Epithelial cell of proximal tubule (primary cell): Measurements from ENCODE around the gene LEMD3. TPM values are rescaled to one million over a fixed set of nuclear protein-coding genes. Genes with fewer than 3 reads are reported as not detected.

Experiments
- DNase-seq: peaks from one replicate; pipeline ENCODE4 v3.0.0-alpha.2; 2011; ENCODE audit warnings: low read depth
- H3K4me3 ChIP-seq: 2 replicates; pipeline ENCODE4 v1.5.1; 2011; ENCODE audit warnings: low read depth, mild to moderate bottlenecking, low read length
- total RNA-seq: library from RNA; depleted of rRNA; stranded (reverse); fragments of >200 nt; gene quantifications from 2 replicates; pipeline ENCODE4 v1.2.3, GENCODE V29; 2015
- TF ChIP-seq, protein P1 (sequence below): conservative IDR thresholded peaks from 2 replicates; pipeline ENCODE4 v1.5.1; 2012; ENCODE audit warnings: low read depth, mild to moderate bottlenecking, low read length

LEMD3 gene
- total RNA-seq, 1 donor from 2014 or later = 18.7 TPM

- TF ChIP-seq, protein P1, sequence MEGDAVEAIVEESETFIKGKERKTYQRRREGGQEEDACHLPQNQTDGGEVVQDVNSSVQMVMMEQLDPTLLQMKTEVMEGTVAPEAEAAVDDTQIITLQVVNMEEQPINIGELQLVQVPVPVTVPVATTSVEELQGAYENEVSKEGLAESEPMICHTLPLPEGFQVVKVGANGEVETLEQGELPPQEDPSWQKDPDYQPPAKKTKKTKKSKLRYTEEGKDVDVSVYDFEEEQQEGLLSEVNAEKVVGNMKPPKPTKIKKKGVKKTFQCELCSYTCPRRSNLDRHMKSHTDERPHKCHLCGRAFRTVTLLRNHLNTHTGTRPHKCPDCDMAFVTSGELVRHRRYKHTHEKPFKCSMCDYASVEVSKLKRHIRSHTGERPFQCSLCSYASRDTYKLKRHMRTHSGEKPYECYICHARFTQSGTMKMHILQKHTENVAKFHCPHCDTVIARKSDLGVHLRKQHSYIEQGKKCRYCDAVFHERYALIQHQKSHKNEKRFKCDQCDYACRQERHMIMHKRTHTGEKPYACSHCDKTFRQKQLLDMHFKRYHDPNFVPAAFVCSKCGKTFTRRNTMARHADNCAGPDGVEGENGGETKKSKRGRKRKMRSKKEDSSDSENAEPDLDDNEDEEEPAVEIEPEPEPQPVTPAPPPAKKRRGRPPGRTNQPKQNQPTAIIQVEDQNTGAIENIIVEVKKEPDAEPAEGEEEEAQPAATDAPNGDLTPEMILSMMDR = no peak
- peak overlapping the region; percentile 75 for H3K4me3 ChIP-seq
- no peak for DNase-seq
Measured at GRCh38 chr12:65168681-65169319, 583 bp upstream of the LEMD3 start.

DNA sequence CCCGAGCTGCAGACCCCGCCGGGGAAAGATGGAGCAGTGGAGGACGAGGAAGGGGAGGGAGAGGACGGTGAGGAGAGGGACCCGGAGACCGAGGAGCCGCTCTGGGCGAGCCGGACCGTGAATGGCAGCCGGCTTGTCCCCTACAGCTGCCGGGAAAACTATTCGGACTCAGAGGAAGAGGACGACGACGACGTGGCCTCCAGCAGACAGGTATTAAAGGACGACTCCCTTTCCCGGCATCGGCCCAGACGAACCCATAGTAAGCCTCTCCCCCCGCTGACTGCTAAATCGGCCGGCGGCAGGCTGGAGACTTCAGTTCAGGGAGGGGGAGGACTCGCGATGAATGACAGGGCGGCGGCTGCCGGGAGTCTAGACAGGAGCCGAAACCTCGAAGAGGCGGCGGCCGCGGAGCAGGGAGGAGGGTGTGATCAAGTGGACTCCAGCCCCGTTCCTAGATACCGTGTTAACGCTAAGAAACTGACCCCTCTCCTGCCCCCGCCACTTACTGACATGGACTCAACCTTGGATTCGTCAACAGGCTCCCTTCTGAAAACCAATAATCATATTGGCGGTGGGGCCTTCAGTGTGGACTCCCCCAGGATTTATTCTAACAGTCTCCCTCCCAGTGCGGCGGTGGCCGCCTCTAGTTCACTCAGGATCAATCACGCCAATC lies 962 bp downstream of the LEMD3 start:
- no peak for DNase-seq
- TF ChIP-seq, protein P1 = no peak
- peak overlapping the region; percentile 75 for H3K4me3 ChIP-seq

GRCh38 chr12:65171073-65171472 lies 1.7 kb downstream of the LEMD3 start:
- no peak for DNase-seq

DNA sequence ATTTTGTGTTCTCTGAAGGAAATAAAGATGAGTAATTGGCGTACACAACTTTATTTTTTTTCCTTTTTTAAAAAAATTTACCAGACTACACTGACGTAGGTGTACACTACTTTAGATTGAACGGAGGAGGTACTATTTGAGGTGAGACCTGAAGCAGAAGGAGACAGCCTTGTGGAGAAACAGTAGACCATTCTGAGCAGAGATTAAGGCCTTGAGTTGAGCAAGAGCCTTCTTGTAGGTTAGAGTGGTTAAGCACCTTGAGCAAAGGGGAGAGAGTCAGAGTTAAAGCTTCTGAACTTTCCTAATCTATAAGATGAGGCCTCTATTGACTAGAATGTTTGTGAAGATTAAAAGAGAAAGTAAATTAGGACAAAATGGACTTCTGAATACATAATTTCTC lies 2.5 kb downstream of the LEMD3 start:
- no peak for DNase-seq
- TF ChIP-seq, protein P1 = no peak
- H3K4me3 ChIP-seq = peak overlapping the region; percentile 75

More at GRCh38 chr12:65171073-65171472, 1.7 kb downstream of the LEMD3 start:
- TF ChIP-seq, protein P1 = no peak
- peak overlapping the region; percentile 75 for H3K4me3 ChIP-seq

GRCh38 chr12:65175385-65175784 lies 6.0 kb downstream of the LEMD3 start:
- TF ChIP-seq, protein P1 = no peak
- no peak overlapping the region for H3K4me3 ChIP-seq
- no peak for DNase-seq

- DNase-seq = no peak
- TF ChIP-seq, protein P1 = no peak
- H3K4me3 ChIP-seq = no peak overlapping the region
Measured at GRCh38 chr12:65182012-65182739, 12.8 kb downstream of the LEMD3 start.
